GM12891 (cell line): Measurements from ENCODE around the gene NECTIN2.

Source experiments
- POLR2A ChIP-seq: IDR thresholded peaks from 2 replicates; pipeline ENCODE4 v1.6.1; 2011; ENCODE audit warnings: low read depth, low read length, control low read depth
- POLR2AphosphoS5 ChIP-seq: IDR thresholded peaks from 2 replicates; pipeline ENCODE4 v1.6.1; 2011; ENCODE audit warnings: low read depth, low read length, control low read depth
- SPI1 ChIP-seq: IDR thresholded peaks from 2 replicates; pipeline ENCODE4 v1.6.1; 2011; ENCODE audit warnings: low read depth, low read length, control low read depth
- TAF1 ChIP-seq: IDR thresholded peaks from 2 replicates; pipeline ENCODE4 v1.6.1; 2011; ENCODE audit warnings: low read depth, low read length, control low read depth

DNA sequence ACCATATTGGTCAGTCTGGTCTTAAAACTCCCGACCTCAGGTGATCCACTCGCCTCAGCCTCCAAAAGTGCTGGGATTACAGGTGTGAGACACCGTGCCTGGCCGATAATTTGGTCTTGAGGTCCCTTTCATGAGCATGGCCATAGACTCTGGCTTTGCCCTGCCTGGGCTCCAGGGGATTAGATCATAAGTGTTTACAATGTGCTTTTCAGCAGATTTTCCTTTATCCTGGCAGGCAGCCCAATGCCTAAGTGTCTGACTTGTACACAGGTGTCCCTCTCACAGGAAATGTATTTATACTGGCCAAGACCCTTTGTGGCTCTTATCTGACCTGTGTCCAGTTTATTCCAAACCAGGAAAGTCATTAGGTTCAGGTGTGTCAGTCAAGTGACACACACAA is 21.3 kb upstream of the NECTIN2 start:
- TF ChIP-seq POLR2A = no peak
- no peak for TF ChIP-seq POLR2AphosphoS5
- TF ChIP-seq TAF1 = no peak
- TF ChIP-seq SPI1 = no peak
